GM18858 (cell line): ENCODE data around the gene C3orf22.
"Not testable (repeated sequence)": the region's sequence is repeated elsewhere in the genome, so short reads cannot be mapped to it uniquely, and the experiment has no call there.

Experiments used
- ATAC-seq: cut with Tn5 transposase; IDR thresholded peaks from one replicate; pipeline ENCODE4 v1.9.1; 2021; ENCODE audit not compliant: unreplicated experiment

The C3orf22 gene

GRCh38 chr3:126558336-126559071, at the start of gene C3orf22:
TSS of gene C3orf22 (minus strand) at chr3:126558932. CDS start at chr3:126553390, 5,542 bp downstream.
- no peak for ATAC-seq

DNA sequence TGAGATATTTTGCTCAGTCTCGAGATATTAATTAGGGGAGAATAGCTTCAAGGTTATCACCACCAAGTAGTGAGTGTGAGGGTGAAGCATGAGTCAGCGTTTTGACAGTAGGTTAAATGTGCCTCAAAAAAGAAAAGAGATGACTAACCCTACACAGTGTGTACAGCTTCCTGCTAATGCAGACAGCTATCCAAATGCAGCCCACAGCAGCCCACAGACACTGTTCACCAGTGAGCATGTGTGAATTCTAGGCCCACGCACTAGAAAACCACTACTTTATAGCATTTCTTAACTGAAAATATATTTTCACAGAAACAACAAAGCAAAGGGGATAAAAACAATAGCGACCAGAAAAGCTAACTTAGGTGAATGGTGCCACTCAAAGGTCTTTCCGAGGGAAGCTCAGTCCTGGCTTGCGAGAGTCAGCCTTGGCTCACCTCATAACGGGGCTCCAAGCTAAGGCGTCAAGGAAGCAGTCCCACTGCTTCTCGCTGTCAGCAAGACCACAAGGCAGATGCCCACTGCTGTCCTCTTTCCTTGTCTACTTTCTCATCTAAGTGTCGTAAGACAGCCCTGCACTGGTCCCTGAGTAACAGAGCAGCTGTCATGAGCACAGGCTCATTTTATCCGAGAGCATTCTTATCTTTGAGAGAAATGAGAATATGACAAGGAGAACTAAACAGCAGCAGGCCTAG, 48.6 kb upstream of the C3orf22 start:
- no peak for ATAC-seq

DNA sequence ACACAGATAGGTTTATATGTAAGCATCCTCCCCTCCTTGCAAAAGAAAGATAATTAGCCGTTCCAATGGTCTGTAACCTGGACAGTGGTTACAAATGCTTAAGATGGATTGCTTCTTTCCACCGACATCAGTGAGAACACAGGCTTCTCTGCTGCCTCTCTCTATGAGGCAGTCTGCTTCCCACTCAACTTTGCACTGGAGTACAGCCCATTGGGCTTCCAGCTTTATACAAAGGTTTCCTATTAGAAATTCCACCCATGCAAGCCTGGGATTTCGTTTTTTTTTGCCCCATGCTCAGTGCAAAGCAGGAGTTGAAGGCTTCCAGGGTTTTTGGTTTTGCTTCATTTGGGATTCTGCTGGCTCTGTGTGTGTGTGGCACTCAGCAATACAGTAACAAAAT, 47.3 kb upstream of the C3orf22 start:
- ATAC-seq = no peak

DNA sequence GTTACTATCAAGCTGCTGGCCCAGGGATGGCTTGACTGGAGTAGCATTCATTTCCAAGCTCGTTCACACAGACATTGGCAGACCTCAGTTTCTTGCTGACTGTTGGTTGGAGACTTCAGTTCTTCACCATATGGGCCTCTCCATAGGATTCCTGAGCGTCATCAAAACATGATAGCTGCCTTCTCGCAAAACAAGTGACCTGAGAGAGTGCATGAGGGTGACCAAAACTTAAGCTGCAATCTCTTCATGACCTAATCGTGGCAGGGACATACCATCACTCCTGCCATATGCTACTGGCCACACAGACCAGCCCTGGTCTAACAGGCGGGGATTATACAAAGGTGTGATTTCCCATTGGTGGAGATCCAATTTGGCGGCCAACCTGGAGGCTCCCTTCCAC, 46.0 kb upstream of the C3orf22 start:
- no peak for ATAC-seq

- ATAC-seq = no peak
Observed at GRCh38 chr3:126599101-126599500, 40.4 kb upstream of the C3orf22 start.

- not testable (repeated sequence) for ATAC-seq
Observed at GRCh38 chr3:126595479-126595878, 36.7 kb upstream of the C3orf22 start.

GRCh38 chr3:126591515-126591914, 32.8 kb upstream of the C3orf22 start:
- not testable (repeated sequence) for ATAC-seq

DNA sequence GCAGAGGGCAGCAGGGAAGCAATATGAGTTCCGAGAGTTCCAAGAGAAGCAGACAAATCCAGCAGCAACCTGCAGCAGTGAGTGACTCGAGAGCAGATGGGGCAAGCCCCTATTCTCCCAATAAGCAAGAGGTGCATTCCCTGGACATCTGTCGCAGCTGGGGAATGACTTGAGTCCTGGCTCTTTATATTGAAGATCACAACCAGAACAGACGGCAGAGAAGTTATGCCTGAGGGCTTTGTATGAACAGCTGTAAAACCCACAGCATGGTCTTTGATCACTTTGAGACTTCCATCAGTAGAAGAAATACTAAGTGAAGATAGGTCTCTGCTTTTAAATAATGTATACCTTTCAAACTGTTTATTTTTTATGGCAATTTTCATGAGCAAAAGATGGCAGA, 23.6 kb upstream of the C3orf22 start:
- ATAC-seq = no peak

DNA sequence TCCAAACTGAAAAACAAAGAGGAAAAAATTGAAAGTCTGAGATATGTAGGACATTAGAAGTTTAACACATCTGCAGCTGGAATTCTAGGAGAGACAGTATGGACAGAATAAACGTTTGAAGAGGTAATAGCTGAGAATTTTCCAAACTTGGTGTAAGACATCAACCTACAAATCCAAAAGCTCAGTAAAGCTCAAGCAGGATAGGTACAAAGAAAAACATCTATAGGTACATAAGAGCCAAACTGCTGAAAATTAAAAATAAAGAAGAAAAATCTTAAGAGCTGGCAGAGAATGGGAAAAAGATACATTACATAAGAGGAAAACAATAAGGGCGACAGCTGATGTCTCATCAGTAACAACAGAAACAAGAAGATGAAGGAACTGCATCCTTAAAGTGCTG, 22.8 kb upstream of the C3orf22 start:
- ATAC-seq = no peak

DNA sequence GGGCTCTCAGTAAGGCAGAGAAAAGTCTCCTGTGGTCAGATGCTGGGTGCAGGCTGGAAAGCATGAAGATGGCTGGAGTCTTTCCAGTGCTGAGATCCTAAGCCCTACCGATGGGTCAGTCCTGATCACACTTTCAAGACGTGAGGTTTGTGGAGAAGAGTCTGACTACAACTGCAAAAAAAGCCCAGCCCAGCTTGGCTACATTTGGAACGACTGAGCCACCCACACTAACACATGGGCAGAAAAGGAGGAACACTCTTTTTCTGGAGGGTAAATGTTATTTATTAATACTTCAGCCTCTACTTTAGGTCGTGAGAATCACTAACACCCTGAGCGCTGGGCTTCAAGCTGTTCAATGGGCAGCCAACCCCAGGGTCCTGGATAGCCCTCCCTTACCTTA, 22.0 kb upstream of the C3orf22 start:
- no peak for ATAC-seq

DNA sequence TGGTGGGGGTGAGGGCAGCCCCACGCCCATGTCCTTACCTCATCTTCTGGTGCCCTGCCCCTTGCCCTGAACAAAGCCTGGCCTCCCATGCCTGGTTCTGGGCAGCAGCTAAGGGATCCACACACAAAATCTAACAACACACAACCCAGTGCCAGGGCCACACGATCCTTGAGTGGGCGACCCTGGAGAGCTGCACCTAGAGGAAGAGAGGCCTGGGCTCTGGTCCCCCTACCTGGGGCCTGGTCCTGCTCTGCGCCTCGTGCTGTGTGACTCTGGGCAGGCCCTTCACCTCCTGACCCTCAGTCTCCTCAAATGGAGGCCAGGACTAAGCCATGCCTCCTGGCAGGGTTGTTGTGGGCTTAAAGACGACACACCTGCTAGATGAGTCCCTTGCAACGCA, 20.0 kb upstream of the C3orf22 start:
- ATAC-seq = no peak

GRCh38 chr3:126577261-126577660, 18.5 kb upstream of the C3orf22 start:
- ATAC-seq = no peak

DNA sequence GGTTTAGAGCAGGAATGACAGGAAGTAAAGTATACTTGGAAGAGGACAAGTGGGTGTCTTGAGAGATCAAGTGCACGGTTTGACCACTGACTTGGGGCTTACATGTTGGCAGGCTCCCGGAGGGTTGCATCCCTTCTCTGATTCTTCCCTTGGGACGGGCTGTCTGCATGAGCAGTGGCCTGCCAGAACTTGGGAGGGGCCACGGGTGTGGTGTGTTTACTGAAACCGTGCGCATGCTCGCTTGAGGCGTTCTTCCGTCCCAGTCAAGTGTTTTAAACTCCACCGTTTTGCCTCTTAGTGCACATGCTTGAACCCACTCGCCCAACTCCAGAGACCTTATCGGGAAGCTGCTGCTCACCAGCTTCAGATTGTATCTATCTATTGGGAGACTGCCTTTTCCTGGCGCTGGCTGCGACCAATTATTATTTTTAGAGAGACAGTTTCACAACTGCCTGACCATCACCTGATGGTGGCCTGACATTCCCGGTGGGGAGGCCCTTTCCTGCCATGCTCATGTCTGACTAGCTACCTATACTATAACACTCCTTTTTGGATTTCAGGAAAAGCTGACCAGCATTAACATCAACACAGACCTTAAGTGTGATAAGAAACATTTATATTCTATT, 14.9 kb upstream of the C3orf22 start:
- no peak for ATAC-seq

- no peak for ATAC-seq
Observed at GRCh38 chr3:126571078-126571477, 12.3 kb upstream of the C3orf22 start.

GRCh38 chr3:126570103-126570541, 11.4 kb upstream of the C3orf22 start:
- ATAC-seq = no peak

DNA sequence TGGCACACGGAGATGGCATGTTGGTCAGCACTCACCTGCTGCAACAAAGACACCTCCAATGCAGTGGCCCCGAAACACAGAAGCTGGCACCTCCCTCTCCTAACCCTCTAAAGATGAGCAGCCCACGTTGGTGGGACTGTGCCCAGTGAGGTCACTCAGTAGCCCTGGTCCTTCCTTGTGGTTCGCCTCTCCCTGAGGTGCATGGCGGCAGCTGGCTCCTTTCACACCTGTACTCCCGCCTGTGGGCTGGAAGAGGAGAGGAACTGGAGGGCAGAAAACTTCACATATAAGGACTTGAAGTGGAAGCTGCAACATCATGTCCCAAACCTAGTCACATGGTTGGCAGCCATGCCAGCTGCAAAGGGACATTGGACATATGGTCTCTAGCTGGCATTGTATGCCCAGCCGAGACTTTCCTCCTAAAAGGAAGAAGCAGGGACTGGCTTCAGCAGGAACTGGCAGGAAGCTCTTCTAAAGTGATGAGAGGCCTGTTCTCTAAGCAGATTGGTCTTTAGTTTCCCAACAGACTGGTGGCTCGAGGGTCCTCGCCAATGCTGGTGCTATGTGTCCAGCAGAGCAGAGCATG, 10.8 kb upstream of the C3orf22 start:
- no peak for ATAC-seq

GRCh38 chr3:126568776-126569342, 10.1 kb upstream of the C3orf22 start:
- ATAC-seq = no peak

GRCh38 chr3:126567696-126568438, 9.1 kb upstream of the C3orf22 start:
- no peak for ATAC-seq

- ATAC-seq = no peak
Observed at GRCh38 chr3:126562737-126563276, 4.1 kb upstream of the C3orf22 start.

DNA sequence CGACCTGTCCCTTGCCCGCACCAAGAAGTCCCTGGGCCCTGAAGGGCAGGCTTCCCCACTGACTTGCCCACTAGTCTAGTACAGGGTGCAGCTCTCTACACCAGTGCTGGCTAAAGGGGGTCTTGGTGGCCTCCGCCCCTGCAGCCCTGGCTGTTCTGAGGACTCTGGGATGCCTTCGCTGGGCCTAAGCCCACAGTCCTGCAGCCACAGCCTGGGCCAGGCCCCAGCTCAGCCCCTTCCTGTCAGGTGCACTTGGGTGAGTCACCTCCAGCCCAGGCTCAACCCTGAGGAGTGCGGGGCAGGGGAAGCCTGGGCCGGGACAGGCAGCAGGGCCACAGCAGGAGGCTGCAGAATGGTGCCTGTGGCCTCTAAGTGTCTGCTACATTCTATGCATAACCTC, 971 bp downstream of the C3orf22 start:
- no peak for ATAC-seq

- ATAC-seq = no peak
Observed at GRCh38 chr3:126557415-126557745, 1.4 kb downstream of the C3orf22 start.
